Panc1 (cell line): ENCODE data around the gene ZDHHC13. TPM values are rescaled to one million over a fixed set of nuclear protein-coding genes. Genes with fewer than 3 reads are reported as not detected.

Experiments used
- ATAC-seq: fragments of 200-7000 bp; cut with Tn5 transposase; 2 replicates; pipeline ENCODE4 v1.9.1; 2020; ENCODE audit warnings: mild to moderate bottlenecking, moderate library complexity
- BruUV-seq: library from RNA; stranded (reverse); fragments of 400-500 nt; replicated peaks from 2 replicates; lab custom pipeline; 2021; lab: Mats Ljungman, UMichigan
- CTCF ChIA-PET: fragments of 300-600 bp; sonication (Branson Sonifier 250); formaldehyde crosslinking; loops from one replicate; lab custom pipeline; 2022; ENCODE audit warnings: antibody characterized with exemption; lab: Charles Lee
- POLR2A ChIA-PET: fragments of 300-600 bp; sonication (Branson Sonifier 250); formaldehyde crosslinking; loops from one replicate; lab custom pipeline; 2022; ENCODE audit warnings: antibody characterized with exemption; lab: Charles Lee
- DNase-seq: peaks from one replicate; pipeline ENCODE4 v3.0.0-alpha.2; 2010; ENCODE audit warnings: low read depth, low spot score
- H3K27ac ChIP-seq: 2 replicates; pipeline ENCODE4 v1.5.1; 2011; ENCODE audit warnings: mild to moderate bottlenecking, low read length, inconsistent platforms
- H3K27me3 ChIP-seq: fragments of 200-500 bp; sonication (Bioruptor generic); 2 replicates; pipeline ENCODE4 v1.6.0; 2014; ENCODE audit warnings: low read length, inconsistent platforms; ENCODE audit not compliant: control insufficient read depth, insufficient read depth
- H3K36me3 ChIP-seq: fragments of 200-500 bp; sonication (Bioruptor generic); 2 replicates; pipeline ENCODE4 v1.5.1; 2014; ENCODE audit warnings: inconsistent platforms, mild to moderate bottlenecking, low read length, moderate library complexity; ENCODE audit not compliant: control insufficient read depth, insufficient read depth
- H3K4me1 ChIP-seq: 2 replicates; pipeline ENCODE4 v1.5.1; 2011; ENCODE audit warnings: inconsistent platforms, mild to moderate bottlenecking, low read length, moderate library complexity; ENCODE audit not compliant: control insufficient read depth, insufficient read depth
- H3K4me3 ChIP-seq, 2 experiments: 2 replicates each; pipeline ENCODE4 v1.5.1; 2011 to 2012; ENCODE audit warnings: low read depth in 2 of 2, low read length in 2 of 2, mild to moderate bottlenecking in 2 of 2, inconsistent platforms in 1 of 2, moderate library complexity in 1 of 2
- H3K9me3 ChIP-seq: fragments of 200-500 bp; sonication (Bioruptor generic); 2 replicates; pipeline ENCODE4 v1.5.1; 2014; ENCODE audit warnings: low read depth, mild to moderate bottlenecking, inconsistent platforms, low read length, moderate library complexity; ENCODE audit not compliant: control insufficient read depth, insufficient read depth
- POLR2AphosphoS5 ChIP-seq: IDR thresholded peaks from 2 replicates; pipeline ENCODE4 v1.6.1; 2012; ENCODE audit warnings: mild to moderate bottlenecking, low read depth, low read length, moderate library complexity
- SIN3A ChIP-seq: IDR thresholded peaks from 2 replicates; pipeline ENCODE4 v1.6.1; 2012; ENCODE audit warnings: low read depth, mild to moderate bottlenecking, low read length, moderate library complexity, borderline replicate concordance; ENCODE audit not compliant: insufficient read depth
- TCF7L2 ChIP-seq: IDR thresholded peaks from 2 replicates; pipeline ENCODE4 v1.6.1; 2011; ENCODE audit warnings: mild to moderate bottlenecking, low read depth, low read length, inconsistent platforms
- in situ Hi-C: cut with HindIII; loops from 2 replicates; pipeline ENCODE4 v1.10.0; 2016; ENCODE audit warnings: low sequenced_read_pairs, low pct_unique_long_range_greater_than_20kb
- intact Hi-C: fragments of 100-400 bp; cut with micrococcal nuclease; formaldehyde crosslinking; loops from one replicate; pipeline ENCODE4 v1.10.0; 2022; ENCODE audit not compliant: unreplicated experiment
- total RNA-seq: library from RNA; stranded (reverse); gene quantifications from one replicate; pipeline ENCODE4 v1.2.1, GENCODE V29; 2021; ENCODE audit not compliant: unreplicated experiment
- TF ChIP-seq, protein P1 (sequence below), 2 experiments: IDR thresholded peaks; 2 replicates each; pipeline ENCODE4 v1.6.1; 2011 to 2012; ENCODE audit warnings: low read depth in 2 of 2, control low read depth in 1 of 2, low read length in 1 of 2, mild to moderate bottlenecking in 1 of 2, moderate library complexity in 1 of 2; ENCODE audit not compliant: insufficient read depth in 1 of 2
- TF ChIP-seq, protein P2 (sequence below): fragments of 450-650 bp; IDR thresholded peaks from 2 replicates; pipeline ENCODE4 v1.5.1; 2017; ENCODE audit warnings: mild to moderate bottlenecking

The ZDHHC13 gene
- total RNA-seq, 1 experiment from 2014 or later, result 24.3 TPM

DNA sequence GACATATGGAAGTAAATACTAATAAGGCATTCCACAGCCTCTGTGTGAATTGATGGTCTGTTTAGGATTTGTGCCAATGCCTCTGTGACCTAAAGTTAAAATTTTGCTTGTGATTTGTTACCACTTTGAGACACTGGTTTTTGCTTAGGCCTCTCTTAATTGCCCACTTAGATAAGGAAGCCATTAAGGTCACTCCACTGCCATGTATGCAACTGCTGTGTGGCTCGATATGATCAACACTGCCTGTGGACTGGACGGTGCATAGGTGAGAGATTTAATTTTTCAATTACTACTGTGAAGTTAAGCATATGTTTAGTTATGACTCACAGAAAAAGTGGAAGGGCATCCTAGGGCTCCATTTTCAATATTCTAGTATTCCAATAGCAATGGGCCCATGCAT is 47.9 kb downstream of the ZDHHC13 start:
- ChIA-PET CTCF (no interaction called here), POLR2A (no interaction called here)
- DNase-seq, result no peak
- no TSS peak for BruUV-seq
- Histone ChIP-seq H3K4me1 (no peaks in the 10 kb centered on the region), H3K36me3 (0 out of 2 replicates have a peak, but pooled peaks cover 3% of the 10 kb centered on the region), H3K9me3 (no peaks in the 10 kb centered on the region), H3K27me3 (no peaks in the 10 kb centered on the region), H3K4me3 (no peak overlapping the region), H3K27ac (no peak overlapping the region)
- ATAC-seq, result no peak
- TF ChIP-seq TCF7L2 (no peak), SIN3A (no peak), POLR2AphosphoS5 (no peak)
- TF ChIP-seq, protein P1, sequence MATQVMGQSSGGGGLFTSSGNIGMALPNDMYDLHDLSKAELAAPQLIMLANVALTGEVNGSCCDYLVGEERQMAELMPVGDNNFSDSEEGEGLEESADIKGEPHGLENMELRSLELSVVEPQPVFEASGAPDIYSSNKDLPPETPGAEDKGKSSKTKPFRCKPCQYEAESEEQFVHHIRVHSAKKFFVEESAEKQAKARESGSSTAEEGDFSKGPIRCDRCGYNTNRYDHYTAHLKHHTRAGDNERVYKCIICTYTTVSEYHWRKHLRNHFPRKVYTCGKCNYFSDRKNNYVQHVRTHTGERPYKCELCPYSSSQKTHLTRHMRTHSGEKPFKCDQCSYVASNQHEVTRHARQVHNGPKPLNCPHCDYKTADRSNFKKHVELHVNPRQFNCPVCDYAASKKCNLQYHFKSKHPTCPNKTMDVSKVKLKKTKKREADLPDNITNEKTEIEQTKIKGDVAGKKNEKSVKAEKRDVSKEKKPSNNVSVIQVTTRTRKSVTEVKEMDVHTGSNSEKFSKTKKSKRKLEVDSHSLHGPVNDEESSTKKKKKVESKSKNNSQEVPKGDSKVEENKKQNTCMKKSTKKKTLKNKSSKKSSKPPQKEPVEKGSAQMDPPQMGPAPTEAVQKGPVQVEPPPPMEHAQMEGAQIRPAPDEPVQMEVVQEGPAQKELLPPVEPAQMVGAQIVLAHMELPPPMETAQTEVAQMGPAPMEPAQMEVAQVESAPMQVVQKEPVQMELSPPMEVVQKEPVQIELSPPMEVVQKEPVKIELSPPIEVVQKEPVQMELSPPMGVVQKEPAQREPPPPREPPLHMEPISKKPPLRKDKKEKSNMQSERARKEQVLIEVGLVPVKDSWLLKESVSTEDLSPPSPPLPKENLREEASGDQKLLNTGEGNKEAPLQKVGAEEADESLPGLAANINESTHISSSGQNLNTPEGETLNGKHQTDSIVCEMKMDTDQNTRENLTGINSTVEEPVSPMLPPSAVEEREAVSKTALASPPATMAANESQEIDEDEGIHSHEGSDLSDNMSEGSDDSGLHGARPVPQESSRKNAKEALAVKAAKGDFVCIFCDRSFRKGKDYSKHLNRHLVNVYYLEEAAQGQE (IDR thresholded peaks at IDR 0.05; ENCODE audit: insufficient read depth in 1 of 2, low read depth in 2 of 2, low read length in 1 of 2), result no peak
- TF ChIP-seq, protein P2, sequence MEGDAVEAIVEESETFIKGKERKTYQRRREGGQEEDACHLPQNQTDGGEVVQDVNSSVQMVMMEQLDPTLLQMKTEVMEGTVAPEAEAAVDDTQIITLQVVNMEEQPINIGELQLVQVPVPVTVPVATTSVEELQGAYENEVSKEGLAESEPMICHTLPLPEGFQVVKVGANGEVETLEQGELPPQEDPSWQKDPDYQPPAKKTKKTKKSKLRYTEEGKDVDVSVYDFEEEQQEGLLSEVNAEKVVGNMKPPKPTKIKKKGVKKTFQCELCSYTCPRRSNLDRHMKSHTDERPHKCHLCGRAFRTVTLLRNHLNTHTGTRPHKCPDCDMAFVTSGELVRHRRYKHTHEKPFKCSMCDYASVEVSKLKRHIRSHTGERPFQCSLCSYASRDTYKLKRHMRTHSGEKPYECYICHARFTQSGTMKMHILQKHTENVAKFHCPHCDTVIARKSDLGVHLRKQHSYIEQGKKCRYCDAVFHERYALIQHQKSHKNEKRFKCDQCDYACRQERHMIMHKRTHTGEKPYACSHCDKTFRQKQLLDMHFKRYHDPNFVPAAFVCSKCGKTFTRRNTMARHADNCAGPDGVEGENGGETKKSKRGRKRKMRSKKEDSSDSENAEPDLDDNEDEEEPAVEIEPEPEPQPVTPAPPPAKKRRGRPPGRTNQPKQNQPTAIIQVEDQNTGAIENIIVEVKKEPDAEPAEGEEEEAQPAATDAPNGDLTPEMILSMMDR, result no peak
- in situ Hi-C loops (no loop called here), intact Hi-C loops (no loop called here)

DNA sequence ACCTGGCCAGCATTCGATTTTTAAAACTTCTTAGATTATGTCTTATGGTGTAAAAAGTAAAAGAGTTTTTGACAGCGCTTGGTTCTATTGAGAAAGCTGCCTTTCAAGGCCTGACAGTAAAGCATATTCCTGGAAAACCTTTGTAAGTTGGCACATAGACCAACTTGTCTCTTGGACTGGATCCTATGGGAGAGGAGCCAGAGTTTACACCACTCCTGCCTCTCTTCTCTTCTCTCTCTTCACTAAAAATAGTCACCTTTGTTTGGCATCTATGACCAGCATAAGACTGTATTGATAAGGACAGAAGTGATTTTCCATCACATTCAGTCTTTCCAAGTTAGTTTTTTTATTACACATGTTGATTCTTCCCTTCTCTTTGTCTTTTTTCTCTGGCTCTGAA is 51.1 kb downstream of the ZDHHC13 start:
- no peak overlapping the region for H3K4me3 ChIP-seq
- H3K27me3 ChIP-seq, result no peaks in the 10 kb centered on the region
- H3K36me3 ChIP-seq, result peaks cover 4% of the 10 kb centered on the region; the same call in 1 of the 2 replicates
- CTCF ChIA-PET, result no interaction called here
- DNase-seq (no peak), ATAC-seq (no peak)
- BruUV-seq, result no TSS peak
- no peaks in the 10 kb centered on the region for H3K4me1 ChIP-seq
- no peaks in the 10 kb centered on the region for H3K9me3 ChIP-seq
- H3K27ac ChIP-seq, result no peak overlapping the region
- intact Hi-C loops (no loop called here), in situ Hi-C loops (no loop called here)
- POLR2A ChIA-PET, result no interaction called here
- TF ChIP-seq, protein P2, result no peak
- TF ChIP-seq, protein P1 (IDR thresholded peaks at IDR 0.05; ENCODE audit: insufficient read depth in 1 of 2, low read depth in 2 of 2, low read length in 1 of 2), result no peak
- no peak for TF ChIP-seq POLR2AphosphoS5
- TF ChIP-seq SIN3A, result no peak
- TF ChIP-seq TCF7L2, result no peak
